GM23338 (cell line): ENCODE data around the gene MICALL2. TPM values are rescaled to one million over a fixed set of nuclear protein-coding genes. Genes with fewer than 3 reads are reported as not detected.

ENCODE experiments used
- ATAC-seq: fragments of 200-7000 bp; cut with Tn5 transposase; 3 replicates; pipeline ENCODE4 v1.9.1; 2020
- DNase-seq: peaks from one replicate; pipeline ENCODE4 v3.0.0-alpha.2; 2015; ENCODE audit warnings: low spot score
- H2AFZ ChIP-seq: fragments of 200-600 bp; sonication (generic); 2 replicates; pipeline ENCODE4 v1.8.0; 2016; ENCODE audit warnings: antibody characterized with exemption, mild to moderate bottlenecking, moderate library complexity
- H3F3A ChIP-seq: fragments of 200-600 bp; sonication (generic); replicated peaks from 2 replicates; pipeline ENCODE4 v1.8.0; 2017; ENCODE audit warnings: antibody characterized with exemption, mixed run types, low read depth
- H3K27ac ChIP-seq: fragments of 200-600 bp; sonication (generic); 2 replicates; pipeline ENCODE4 v1.6.1; 2016; ENCODE audit warnings: low read depth
- H3K27me3 ChIP-seq: fragments of 200-600 bp; sonication (generic); 2 replicates; pipeline ENCODE4 v1.8.0; 2016; ENCODE audit warnings: mild to moderate bottlenecking, mixed run types, moderate library complexity; ENCODE audit not compliant: insufficient read depth
- H3K36me3 ChIP-seq: fragments of 200-600 bp; sonication (generic); 2 replicates; pipeline ENCODE4 v1.8.0; 2016; ENCODE audit warnings: mild to moderate bottlenecking; ENCODE audit not compliant: insufficient read depth
- H3K4me1 ChIP-seq: fragments of 200-600 bp; sonication (generic); 2 replicates; pipeline ENCODE4 v1.8.0; 2016; ENCODE audit warnings: mild to moderate bottlenecking, moderate library complexity; ENCODE audit not compliant: insufficient read depth
- H3K4me2 ChIP-seq: fragments of 200-600 bp; sonication (generic); 2 replicates; pipeline ENCODE4 v1.7.1; 2017; ENCODE audit warnings: mixed run types
- H3K4me3 ChIP-seq: fragments of 200-600 bp; sonication (generic); 2 replicates; pipeline ENCODE4 v1.6.1; 2016; ENCODE audit warnings: mixed run types
- H3K79me2 ChIP-seq: fragments of 200-600 bp; sonication (generic); replicated peaks from 2 replicates; pipeline ENCODE4 v1.8.0; 2017; ENCODE audit warnings: mild to moderate bottlenecking; ENCODE audit not compliant: insufficient read depth
- H3K9me2 ChIP-seq: fragments of 200-600 bp; sonication (generic); 2 replicates; pipeline ENCODE4 v1.8.0; 2017; ENCODE audit not compliant: insufficient read depth
- H4K20me1 ChIP-seq: fragments of 200-600 bp; sonication (generic); replicated peaks from 2 replicates; pipeline ENCODE4 v1.8.0; 2017; ENCODE audit warnings: mild to moderate bottlenecking; ENCODE audit not compliant: insufficient read depth
- H3K27ac Mint-ChIP-seq: 2 replicates; pipeline ENCODE4 v1.8.0; 2020; ENCODE audit warnings: inconsistent platforms, mild to moderate bottlenecking, moderate library complexity, mixed read lengths
- H3K27me3 Mint-ChIP-seq: 3 replicates; pipeline ENCODE4 v1.8.0; 2022; ENCODE audit warnings: low read depth, mild to moderate bottlenecking, moderate library complexity, mixed read lengths, inconsistent platforms; ENCODE audit not compliant: insufficient read depth, poor library complexity
- H3K36me3 Mint-ChIP-seq: 3 replicates; pipeline ENCODE4 v1.8.0; 2021; ENCODE audit warnings: low read depth, mild to moderate bottlenecking, inconsistent platforms, moderate library complexity, mixed read lengths
- H3K4me1 Mint-ChIP-seq: 3 replicates; pipeline ENCODE4 v1.8.0; 2020; ENCODE audit warnings: mild to moderate bottlenecking, inconsistent platforms, mixed read lengths
- H3K4me3 Mint-ChIP-seq: 3 replicates; pipeline ENCODE4 v1.8.0; 2021; ENCODE audit warnings: moderate library complexity, mild to moderate bottlenecking, inconsistent platforms, mixed read lengths
- H3K9me3 Mint-ChIP-seq: 3 replicates; pipeline ENCODE4 v1.8.0; 2020; ENCODE audit warnings: moderate library complexity, mild to moderate bottlenecking, inconsistent platforms, mixed read lengths
- CREB1 ChIP-seq: fragments of 250-450 bp; sonication (Bioruptor Pico); IDR thresholded peaks from 2 replicates; pipeline ENCODE4 v1.5.0; 2020; ENCODE audit warnings: low read depth, mild to moderate bottlenecking, moderate library complexity
- EZH2 ChIP-seq: fragments of 200-600 bp; sonication (generic); IDR thresholded peaks from one replicate; pipeline ENCODE4 v1.8.0; 2017; ENCODE audit warnings: antibody characterized with exemption, mild to moderate bottlenecking, low read depth; ENCODE audit not compliant: unreplicated experiment
- EZH2phosphoT487 ChIP-seq: fragments of 200-600 bp; sonication (generic); IDR thresholded peaks from one replicate; pipeline ENCODE4 v1.8.1; 2018; ENCODE audit warnings: antibody characterized with exemption; ENCODE audit not compliant: unreplicated experiment
- JUNB ChIP-seq: IDR thresholded peaks from one replicate; pipeline ENCODE4 v1.6.1; 2016; ENCODE audit warnings: antibody characterized with exemption; ENCODE audit not compliant: unreplicated experiment
- NANOG ChIP-seq: IDR thresholded peaks from 2 replicates; pipeline ENCODE4 v1.6.1; 2016; ENCODE audit warnings: antibody characterized with exemption, borderline replicate concordance
- POLR2AphosphoS5 ChIP-seq: IDR thresholded peaks from 2 replicates; pipeline ENCODE4 v1.6.1; 2016; ENCODE audit warnings: antibody characterized with exemption, low read depth
- ZNF114 ChIP-seq: fragments of 250-450 bp; sonication (Bioruptor Pico); IDR thresholded peaks from 2 replicates; pipeline ENCODE4 v1.5.0; 2020; ENCODE audit warnings: mild to moderate bottlenecking, moderate library complexity
- ZNF331 ChIP-seq: fragments of 250-450 bp; sonication (Bioruptor Pico); IDR thresholded peaks from 2 replicates; pipeline ENCODE4 v1.5.0; 2020; ENCODE audit warnings: low read depth, mild to moderate bottlenecking, moderate library complexity
- polyA plus RNA-seq: library from polyadenylated mRNA; unstranded; fragments of >200 nt; fragmentation: Nextera tagmentation; extraction: Ambion mirVana; gene quantifications from 2 replicates; pipeline ENCODE4 v1.2.1, GENCODE V29; 2016
- total RNA-seq: library from RNA; depleted of rRNA; stranded (reverse); fragments of >200 nt; shearing (Covaris generic); gene quantifications from 2 replicates; pipeline ENCODE4 v1.2.3, GENCODE V29; 2014
- TF ChIP-seq, protein P1 (sequence below), 2 experiments: fragments of 200-600 bp in 1 of 2; sonication (generic) in 1 of 2; conservative IDR thresholded peaks; 2 replicates each; pipeline versions ENCODE4 v1.5.1 to v1.6.1; 2016 to 2017; ENCODE audit warnings: antibody characterized with exemption in 2 of 2, low read depth in 2 of 2, mild to moderate bottlenecking in 2 of 2, moderate library complexity in 1 of 2
- TF ChIP-seq, protein P2 (sequence below): IDR thresholded peaks from one replicate; pipeline ENCODE4 v1.6.1; 2018; ENCODE audit warnings: antibody characterized with exemption; ENCODE audit not compliant: unreplicated experiment
- TF ChIP-seq, protein P3 (sequence below): IDR thresholded peaks from 2 replicates; pipeline ENCODE4 v1.6.1; 2016; ENCODE audit warnings: antibody characterized with exemption

MICALL2 gene
- total and polyA plus RNA-seq, 2 experiments from 2014 or later, result 7.0 to 13.0 TPM

DNA sequence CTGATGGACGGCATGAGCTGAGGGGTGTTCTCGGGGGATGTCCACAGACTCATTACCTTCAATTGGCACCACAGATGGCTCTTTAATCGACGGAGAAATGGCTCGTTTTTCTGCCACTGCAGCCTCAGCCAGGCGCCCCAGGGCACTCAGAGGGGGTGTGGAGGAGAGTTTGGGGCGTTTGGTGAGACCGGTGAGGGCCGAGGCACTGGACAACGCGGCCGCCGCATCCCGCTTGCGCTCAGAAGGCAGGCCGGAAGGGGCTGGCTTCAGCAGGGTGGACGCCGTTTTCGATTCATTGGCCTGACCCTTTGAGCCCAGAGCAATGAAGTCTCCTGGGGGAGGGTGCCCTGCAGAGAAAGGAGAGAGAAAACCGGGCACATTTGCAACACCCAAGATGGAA lies 43.6 kb upstream of the MICALL2 start:
- TF ChIP-seq JUNB (no peak), POLR2AphosphoS5 (no peak)
- TF ChIP-seq, protein P1, sequence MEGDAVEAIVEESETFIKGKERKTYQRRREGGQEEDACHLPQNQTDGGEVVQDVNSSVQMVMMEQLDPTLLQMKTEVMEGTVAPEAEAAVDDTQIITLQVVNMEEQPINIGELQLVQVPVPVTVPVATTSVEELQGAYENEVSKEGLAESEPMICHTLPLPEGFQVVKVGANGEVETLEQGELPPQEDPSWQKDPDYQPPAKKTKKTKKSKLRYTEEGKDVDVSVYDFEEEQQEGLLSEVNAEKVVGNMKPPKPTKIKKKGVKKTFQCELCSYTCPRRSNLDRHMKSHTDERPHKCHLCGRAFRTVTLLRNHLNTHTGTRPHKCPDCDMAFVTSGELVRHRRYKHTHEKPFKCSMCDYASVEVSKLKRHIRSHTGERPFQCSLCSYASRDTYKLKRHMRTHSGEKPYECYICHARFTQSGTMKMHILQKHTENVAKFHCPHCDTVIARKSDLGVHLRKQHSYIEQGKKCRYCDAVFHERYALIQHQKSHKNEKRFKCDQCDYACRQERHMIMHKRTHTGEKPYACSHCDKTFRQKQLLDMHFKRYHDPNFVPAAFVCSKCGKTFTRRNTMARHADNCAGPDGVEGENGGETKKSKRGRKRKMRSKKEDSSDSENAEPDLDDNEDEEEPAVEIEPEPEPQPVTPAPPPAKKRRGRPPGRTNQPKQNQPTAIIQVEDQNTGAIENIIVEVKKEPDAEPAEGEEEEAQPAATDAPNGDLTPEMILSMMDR (conservative IDR thresholded peaks at IDR 0.05; ENCODE audit: low read depth in 2 of 2), result no peak
- Mint-ChIP-seq H3K36me3 (peaks cover 40% of the 10 kb centered on the region), H3K27me3 (peaks cover 18% of the 10 kb centered on the region), H3K9me3 (no peaks in the 10 kb centered on the region), H3K4me1 (peaks cover 17% of the 10 kb centered on the region), H3K27ac (no peak overlapping the region), H3K4me3 (peak overlapping the region; percentile 95)
- DNase-seq, result no peak
- Histone ChIP-seq H3K27me3 (no peaks in the 10 kb centered on the region), H3K79me2 (peaks cover 35% of the 10 kb centered on the region), H3K4me1 (no peaks in the 10 kb centered on the region; the same call in 1 of the 2 replicates), H3K27ac (no peak overlapping the region), H3K9me2 (no peaks in the 10 kb centered on the region), H3K4me2 (peak overlapping the region; percentile 92), H3K36me3 (peaks cover 4% of the 10 kb centered on the region; the same call in 1 of the 2 replicates), H4K20me1 (peaks cover 4% of the 10 kb centered on the region; the same call in 1 of the 2 replicates), H3F3A (peaks cover 9% of the 10 kb centered on the region; the same call in 1 of the 2 replicates), H2AFZ (no peak overlapping the region), H3K4me3 (peak overlapping the region; percentile 90)
- ATAC-seq, result no peak

DNA sequence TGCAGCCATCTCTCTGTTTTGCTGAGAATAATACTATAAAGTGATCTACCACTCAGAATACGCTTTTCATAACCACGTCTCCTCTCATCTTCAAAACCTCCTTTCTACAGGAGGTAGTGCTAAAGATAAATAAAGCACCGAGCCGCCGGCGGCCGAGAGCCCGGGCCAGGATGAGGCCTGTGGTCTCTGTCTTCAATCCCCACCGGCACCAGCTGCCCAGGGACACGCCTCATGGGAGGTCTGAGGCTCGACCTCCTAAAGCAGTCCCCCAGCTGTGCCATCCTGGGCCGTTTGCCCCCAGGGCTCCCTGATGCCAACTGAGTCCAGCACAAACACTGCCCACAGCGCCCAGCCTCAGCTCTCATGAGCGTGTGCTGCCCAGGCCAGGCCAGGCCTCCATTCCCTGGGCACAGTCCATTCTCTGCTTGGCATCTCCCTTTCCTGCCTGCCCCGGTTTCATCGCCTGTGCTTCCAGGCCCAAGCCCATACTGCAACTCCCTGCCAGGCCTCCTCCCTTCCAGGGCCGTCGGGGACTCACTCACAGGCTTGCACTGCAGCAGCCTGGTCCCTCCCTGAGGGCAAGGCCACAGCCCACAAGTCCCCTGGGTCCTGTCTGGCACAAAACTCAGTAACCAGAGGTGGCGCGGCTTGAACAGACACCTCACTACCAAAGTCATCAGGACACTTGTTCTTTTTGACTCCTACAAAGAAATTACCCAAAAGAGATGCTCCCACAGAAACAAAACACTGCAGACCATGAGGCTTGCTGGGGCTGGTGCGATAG lies 42.4 kb upstream of the MICALL2 start:
- no peaks in the 10 kb centered on the region for H3K9me2 ChIP-seq
- no peaks in the 10 kb centered on the region; the same call in 1 of the 2 replicates for H3K4me1 ChIP-seq
- peaks cover 9% of the 10 kb centered on the region; the same call in 1 of the 2 replicates for H3F3A ChIP-seq
- H3K4me3 ChIP-seq, result no peak overlapping the region
- H4K20me1 ChIP-seq, result peaks cover 4% of the 10 kb centered on the region; the same call in 1 of the 2 replicates
- Mint-ChIP-seq H3K27ac (no peak overlapping the region), H3K27me3 (peaks cover 8% of the 10 kb centered on the region), H3K4me3 (peak overlapping the region; percentile 95), H3K4me1 (peaks cover 13% of the 10 kb centered on the region), H3K36me3 (peaks cover 48% of the 10 kb centered on the region), H3K9me3 (no peaks in the 10 kb centered on the region)
- no peak overlapping the region for H3K27ac ChIP-seq
- no peak overlapping the region for H2AFZ ChIP-seq
- H3K4me2 ChIP-seq, result no peak overlapping the region
- peaks cover 8% of the 10 kb centered on the region; the same call in 1 of the 2 replicates for H3K36me3 ChIP-seq
- no peak for ATAC-seq
- DNase-seq, result no peak
- no peaks in the 10 kb centered on the region for H3K27me3 ChIP-seq
- peaks cover 35% of the 10 kb centered on the region for H3K79me2 ChIP-seq
- TF ChIP-seq ZNF331, result no peak
- no peak for TF ChIP-seq EZH2phosphoT487
- no peak for TF ChIP-seq NANOG
- TF ChIP-seq ZNF114 (CRISPR knock-in tag), result no peak
- no peak for TF ChIP-seq EZH2
- TF ChIP-seq CREB1 (CRISPR knock-in tag), result no peak
- TF ChIP-seq, protein P2, sequence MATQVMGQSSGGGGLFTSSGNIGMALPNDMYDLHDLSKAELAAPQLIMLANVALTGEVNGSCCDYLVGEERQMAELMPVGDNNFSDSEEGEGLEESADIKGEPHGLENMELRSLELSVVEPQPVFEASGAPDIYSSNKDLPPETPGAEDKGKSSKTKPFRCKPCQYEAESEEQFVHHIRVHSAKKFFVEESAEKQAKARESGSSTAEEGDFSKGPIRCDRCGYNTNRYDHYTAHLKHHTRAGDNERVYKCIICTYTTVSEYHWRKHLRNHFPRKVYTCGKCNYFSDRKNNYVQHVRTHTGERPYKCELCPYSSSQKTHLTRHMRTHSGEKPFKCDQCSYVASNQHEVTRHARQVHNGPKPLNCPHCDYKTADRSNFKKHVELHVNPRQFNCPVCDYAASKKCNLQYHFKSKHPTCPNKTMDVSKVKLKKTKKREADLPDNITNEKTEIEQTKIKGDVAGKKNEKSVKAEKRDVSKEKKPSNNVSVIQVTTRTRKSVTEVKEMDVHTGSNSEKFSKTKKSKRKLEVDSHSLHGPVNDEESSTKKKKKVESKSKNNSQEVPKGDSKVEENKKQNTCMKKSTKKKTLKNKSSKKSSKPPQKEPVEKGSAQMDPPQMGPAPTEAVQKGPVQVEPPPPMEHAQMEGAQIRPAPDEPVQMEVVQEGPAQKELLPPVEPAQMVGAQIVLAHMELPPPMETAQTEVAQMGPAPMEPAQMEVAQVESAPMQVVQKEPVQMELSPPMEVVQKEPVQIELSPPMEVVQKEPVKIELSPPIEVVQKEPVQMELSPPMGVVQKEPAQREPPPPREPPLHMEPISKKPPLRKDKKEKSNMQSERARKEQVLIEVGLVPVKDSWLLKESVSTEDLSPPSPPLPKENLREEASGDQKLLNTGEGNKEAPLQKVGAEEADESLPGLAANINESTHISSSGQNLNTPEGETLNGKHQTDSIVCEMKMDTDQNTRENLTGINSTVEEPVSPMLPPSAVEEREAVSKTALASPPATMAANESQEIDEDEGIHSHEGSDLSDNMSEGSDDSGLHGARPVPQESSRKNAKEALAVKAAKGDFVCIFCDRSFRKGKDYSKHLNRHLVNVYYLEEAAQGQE, result no peak
- TF ChIP-seq JUNB, result no peak
- TF ChIP-seq POLR2AphosphoS5, result no peak
- TF ChIP-seq, protein P3, sequence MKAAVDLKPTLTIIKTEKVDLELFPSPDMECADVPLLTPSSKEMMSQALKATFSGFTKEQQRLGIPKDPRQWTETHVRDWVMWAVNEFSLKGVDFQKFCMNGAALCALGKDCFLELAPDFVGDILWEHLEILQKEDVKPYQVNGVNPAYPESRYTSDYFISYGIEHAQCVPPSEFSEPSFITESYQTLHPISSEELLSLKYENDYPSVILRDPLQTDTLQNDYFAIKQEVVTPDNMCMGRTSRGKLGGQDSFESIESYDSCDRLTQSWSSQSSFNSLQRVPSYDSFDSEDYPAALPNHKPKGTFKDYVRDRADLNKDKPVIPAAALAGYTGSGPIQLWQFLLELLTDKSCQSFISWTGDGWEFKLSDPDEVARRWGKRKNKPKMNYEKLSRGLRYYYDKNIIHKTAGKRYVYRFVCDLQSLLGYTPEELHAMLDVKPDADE, result no peak
- TF ChIP-seq, protein P1 (conservative IDR thresholded peaks at IDR 0.05; ENCODE audit: low read depth in 2 of 2), result no peak
